H9 (cell line): Measurements from ENCODE around the gene FBRSL1. TPM values are rescaled to one million over a fixed set of nuclear protein-coding genes. Genes with fewer than 3 reads are reported as not detected.

Experiments
- DNase-seq: peaks from one replicate; pipeline ENCODE4 v3.0.0-alpha.2; 2017
- H2AFZ ChIP-seq: one replicate; pipeline ENCODE4 v1.6.1; 2013; ENCODE audit warnings: mild to moderate bottlenecking, low read length, control low read depth, moderate library complexity
- H2AK5ac ChIP-seq: 2 replicates; pipeline ENCODE4 v1.6.1; 2013; ENCODE audit warnings: low read length, control low read depth, mixed read lengths; ENCODE audit not compliant: insufficient read length
- H2BK120ac ChIP-seq: one replicate; pipeline ENCODE4 v1.6.1; 2013; ENCODE audit warnings: low read depth, mild to moderate bottlenecking, low read length, control low read depth, inconsistent platforms; ENCODE audit not compliant: poor library complexity, severe bottlenecking
- H2BK12ac ChIP-seq: 2 replicates; pipeline ENCODE4 v1.6.1; 2013; ENCODE audit warnings: low read length, control low read depth, mixed read lengths, low read depth; ENCODE audit not compliant: insufficient read length
- H2BK15ac ChIP-seq: 2 replicates; pipeline ENCODE4 v1.6.1; 2013; ENCODE audit warnings: low read depth, low read length, control low read depth
- H2BK20ac ChIP-seq: one replicate; pipeline ENCODE4 v1.6.1; 2013; ENCODE audit warnings: low read depth, mild to moderate bottlenecking, low read length, control low read depth, inconsistent platforms; ENCODE audit not compliant: poor library complexity, severe bottlenecking
- H2BK5ac ChIP-seq: 2 replicates; pipeline ENCODE4 v1.6.1; 2013; ENCODE audit warnings: low read length, control low read depth, mixed read lengths; ENCODE audit not compliant: insufficient read length
- H3K14ac ChIP-seq: 2 replicates; pipeline ENCODE4 v1.6.1; 2013; ENCODE audit warnings: low read length, control low read depth; ENCODE audit not compliant: insufficient read depth
- H3K18ac ChIP-seq: 2 replicates; pipeline ENCODE4 v1.6.1; 2013; ENCODE audit warnings: low read depth, mild to moderate bottlenecking, mixed read lengths, low read length, control low read depth; ENCODE audit not compliant: insufficient read length
- H3K23ac ChIP-seq: 2 replicates; pipeline ENCODE4 v1.6.1; 2013; ENCODE audit warnings: low read length, control low read depth, mixed read lengths, low read depth; ENCODE audit not compliant: insufficient read length
- H3K23me2 ChIP-seq: 2 replicates; pipeline ENCODE4 v1.6.1; 2013; ENCODE audit warnings: low read depth, mild to moderate bottlenecking, mixed read lengths, low read length, control low read depth; ENCODE audit not compliant: insufficient read length, poor library complexity, severe bottlenecking
- H3K27ac ChIP-seq: 2 replicates; pipeline ENCODE4 v1.5.1; 2013; ENCODE audit warnings: low read length, control low read depth, mixed read lengths, low read depth; ENCODE audit not compliant: insufficient read length
- H3K27me3 ChIP-seq: 2 replicates; pipeline ENCODE4 v1.6.1; 2013; ENCODE audit warnings: low read length, control low read depth, inconsistent platforms; ENCODE audit not compliant: insufficient read depth
- H3K4ac ChIP-seq: 2 replicates; pipeline ENCODE4 v1.6.1; 2013; ENCODE audit warnings: low read depth, mild to moderate bottlenecking, control low read depth, inconsistent platforms, low read length, moderate library complexity
- H3K4me1 ChIP-seq: 2 replicates; pipeline ENCODE4 v1.6.1; 2013; ENCODE audit warnings: low read length, control low read depth, inconsistent platforms; ENCODE audit not compliant: insufficient read depth
- H3K4me2 ChIP-seq: 2 replicates; pipeline ENCODE4 v1.6.1; 2013; ENCODE audit warnings: low read length, control low read depth, mixed read lengths; ENCODE audit not compliant: insufficient read length, insufficient read depth
- H3K56ac ChIP-seq: 2 replicates; pipeline ENCODE4 v1.6.1; 2013; ENCODE audit warnings: low read depth, mild to moderate bottlenecking, mixed read lengths, low read length, control low read depth; ENCODE audit not compliant: insufficient read length
- H3K79me1 ChIP-seq: 2 replicates; pipeline ENCODE4 v1.6.1; 2013; ENCODE audit warnings: low read depth, mild to moderate bottlenecking, moderate library complexity, low read length, control low read depth, inconsistent platforms; ENCODE audit not compliant: insufficient read depth, poor library complexity, severe bottlenecking
- H3K79me2 ChIP-seq: 2 replicates; pipeline ENCODE4 v1.6.1; 2013; ENCODE audit warnings: low read length, control low read depth, inconsistent platforms; ENCODE audit not compliant: insufficient read depth
- H3K9ac ChIP-seq: 2 replicates; pipeline ENCODE4 v1.6.1; 2013; ENCODE audit warnings: low read length, control low read depth, mixed read lengths; ENCODE audit not compliant: insufficient read length; ENCODE audit errors: extremely low read depth
- H3K9me3 ChIP-seq: one replicate; pipeline ENCODE4 v1.6.1; 2013; ENCODE audit warnings: low read depth, low read length, inconsistent platforms; ENCODE audit not compliant: control insufficient read depth
- H3T11ph ChIP-seq: one replicate; pipeline ENCODE4 v1.6.1; 2013; ENCODE audit warnings: mild to moderate bottlenecking, low read length, control low read depth, inconsistent platforms
- H4K20me1 ChIP-seq: one replicate; pipeline ENCODE4 v1.6.1; 2013; ENCODE audit not compliant: control insufficient read depth, insufficient read length, insufficient read depth
- H4K5ac ChIP-seq: 2 replicates; pipeline ENCODE4 v1.6.1; 2013; ENCODE audit warnings: low read depth, mild to moderate bottlenecking, mixed read lengths, low read length, control low read depth; ENCODE audit not compliant: insufficient read length
- H4K8ac ChIP-seq: replicated peaks from 2 replicates; pipeline ENCODE4 v1.6.1; 2013; ENCODE audit warnings: low read length, control low read depth, mixed read lengths, low read depth; ENCODE audit not compliant: insufficient read length
- H4K91ac ChIP-seq: 2 replicates; pipeline ENCODE4 v1.6.1; 2013; ENCODE audit warnings: low read depth, mild to moderate bottlenecking, moderate library complexity, mixed read lengths, low read length, control low read depth; ENCODE audit not compliant: insufficient read length
- H3K27ac Mint-ChIP-seq, 3 experiments: 2 replicates in 2 of 3; 3 replicates in 1 of 3; pipeline ENCODE4 v1.8.0; 2020 to 2021; ENCODE audit warnings: mixed read lengths in 3 of 3, mild to moderate bottlenecking in 1 of 3, moderate library complexity in 1 of 3
- H3K27me3 Mint-ChIP-seq: 2 replicates; pipeline ENCODE4 v1.8.0; 2021; ENCODE audit warnings: low read depth, mild to moderate bottlenecking, moderate library complexity, mixed read lengths
- H3K36me3 Mint-ChIP-seq, 3 experiments: 2 replicates in 2 of 3; 3 replicates in 1 of 3; pipeline ENCODE4 v1.8.0; 2020 to 2021; ENCODE audit warnings: low read depth in 3 of 3, mixed read lengths in 3 of 3; ENCODE audit not compliant: insufficient read depth in 1 of 3
- H3K4me1 Mint-ChIP-seq, 2 experiments: 2 replicates each; pipeline ENCODE4 v1.8.0; 2020; ENCODE audit warnings: mixed read lengths in 2 of 2
- H3K4me3 Mint-ChIP-seq, 2 experiments: 2 replicates in 1 of 2; 3 replicates in 1 of 2; pipeline ENCODE4 v1.8.0; 2020 to 2021; ENCODE audit warnings: mild to moderate bottlenecking in 2 of 2, mixed read lengths in 2 of 2, moderate library complexity in 1 of 2
- H3K9me3 Mint-ChIP-seq, 2 experiments: 2 replicates in 1 of 2; 3 replicates in 1 of 2; pipeline ENCODE4 v1.8.0; 2020; ENCODE audit warnings: mild to moderate bottlenecking in 2 of 2, mixed read lengths in 2 of 2, moderate library complexity in 1 of 2
- WGBS: extraction: QIAGEN DNeasy Blood & Tissue Kit; methylation state at CpG from one replicate; pipeline ENCODE4 v1.1.7; 2013; ENCODE audit warnings: missing lambda C conversion rate, low lambda C conversion rate, mixed read lengths; ENCODE audit not compliant: insufficient read length; ENCODE audit errors: extremely low coverage; 5-methylcytosine and 5-hydroxymethylcytosine counted together
- total RNA-seq: library from RNA; stranded (reverse); gene quantifications from 2 replicates; pipeline ENCODE4 v1.2.1, GENCODE V29; 2021
- TF ChIP-seq, protein P1 (sequence below): fragments of 200-600 bp; sonication (generic); conservative IDR thresholded peaks from 3 replicates; pipeline ENCODE4 v1.8.0; 2021; ENCODE audit warnings: antibody characterized with exemption, mild to moderate bottlenecking

The FBRSL1 gene
- total RNA-seq, 1 experiment from 2014 or later: 90.8 TPM

DNA sequence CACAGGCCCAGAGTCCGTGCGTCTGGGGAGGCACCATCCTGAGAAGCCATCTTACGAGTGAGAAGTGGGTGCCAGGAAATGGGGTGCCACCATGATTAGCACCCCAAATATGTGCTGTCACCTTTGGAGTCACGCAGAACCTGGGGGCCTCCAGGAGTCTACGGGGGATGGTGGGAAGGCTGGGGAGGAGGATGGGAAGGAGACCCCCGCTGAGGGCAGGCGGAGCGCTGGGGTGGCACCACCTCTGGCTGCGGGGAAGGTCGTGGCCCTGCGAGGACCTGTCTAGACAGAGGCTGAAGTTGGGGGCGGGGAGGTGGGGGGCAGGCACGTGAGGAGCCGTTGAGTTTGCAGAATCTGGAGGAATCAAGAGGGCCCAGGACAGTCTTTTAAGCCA lies 42.6 kb upstream of the FBRSL1 start:
- no peak for DNase-seq
- Histone ChIP-seq H2BK15ac (no peak overlapping the region), H4K8ac (no peak overlapping the region), H3K4me2 (no peak overlapping the region), H3K18ac (no peak overlapping the region), H2BK5ac (no peak overlapping the region), H2AFZ (no peak overlapping the region), H4K91ac (no peak overlapping the region), H2AK5ac (no peak overlapping the region), H3K79me2 (no peaks in the 10 kb centered on the region), H3K79me1 (no peaks in the 10 kb centered on the region), H2BK20ac (no peak overlapping the region), H3K4ac (no peak overlapping the region), H3K14ac (no peak overlapping the region), H3K4me1 (no peaks in the 10 kb centered on the region), H4K5ac (no peak overlapping the region), H4K20me1 (no peaks in the 10 kb centered on the region), H3K56ac (no peak overlapping the region), H3K27ac (no peak overlapping the region), H3K9ac (no peak overlapping the region), H3T11ph (no peak overlapping the region), H3K23ac (no peak overlapping the region), H2BK120ac (no peak overlapping the region), H3K23me2 (peaks cover 3% of the 10 kb centered on the region), H2BK12ac (no peak overlapping the region), H3K27me3 (peaks cover 12% of the 10 kb centered on the region; the same call in 1 of the 2 replicates), H3K9me3 (no peaks in the 10 kb centered on the region)
- peaks cover 96% of the 10 kb centered on the region for H3K27me3 Mint-ChIP-seq
- peaks cover 18 to 44% of the 10 kb centered on the region in 2 experiments for H3K9me3 Mint-ChIP-seq
- WGBS: no CpG with 5 or more reads among the region's 14 CpGs
- H3K4me3 Mint-ChIP-seq: no peak overlapping the region
- TF ChIP-seq, protein P1, sequence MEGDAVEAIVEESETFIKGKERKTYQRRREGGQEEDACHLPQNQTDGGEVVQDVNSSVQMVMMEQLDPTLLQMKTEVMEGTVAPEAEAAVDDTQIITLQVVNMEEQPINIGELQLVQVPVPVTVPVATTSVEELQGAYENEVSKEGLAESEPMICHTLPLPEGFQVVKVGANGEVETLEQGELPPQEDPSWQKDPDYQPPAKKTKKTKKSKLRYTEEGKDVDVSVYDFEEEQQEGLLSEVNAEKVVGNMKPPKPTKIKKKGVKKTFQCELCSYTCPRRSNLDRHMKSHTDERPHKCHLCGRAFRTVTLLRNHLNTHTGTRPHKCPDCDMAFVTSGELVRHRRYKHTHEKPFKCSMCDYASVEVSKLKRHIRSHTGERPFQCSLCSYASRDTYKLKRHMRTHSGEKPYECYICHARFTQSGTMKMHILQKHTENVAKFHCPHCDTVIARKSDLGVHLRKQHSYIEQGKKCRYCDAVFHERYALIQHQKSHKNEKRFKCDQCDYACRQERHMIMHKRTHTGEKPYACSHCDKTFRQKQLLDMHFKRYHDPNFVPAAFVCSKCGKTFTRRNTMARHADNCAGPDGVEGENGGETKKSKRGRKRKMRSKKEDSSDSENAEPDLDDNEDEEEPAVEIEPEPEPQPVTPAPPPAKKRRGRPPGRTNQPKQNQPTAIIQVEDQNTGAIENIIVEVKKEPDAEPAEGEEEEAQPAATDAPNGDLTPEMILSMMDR: no peak
- H3K36me3 Mint-ChIP-seq: peaks cover 0 to 13% (median 6%) of the 10 kb centered on the region in 3 experiments; a peak in 4 of 7 replicates
- peaks cover 10 to 12% of the 10 kb centered on the region in 2 experiments for H3K4me1 Mint-ChIP-seq
- no peak overlapping the region for H3K27ac Mint-ChIP-seq
